HepG2 (cell line): ENCODE measurements around the gene RAB43. TPM values are rescaled to one million over a fixed set of nuclear protein-coding genes. Genes with fewer than 3 reads are reported as not detected.

Experiments
- ATF4 ChIP-seq, 2 experiments: fragments of 450-650 bp in 1 of 2; sonication (generic) in 1 of 2; formaldehyde crosslinking; IDR thresholded peaks; 2 replicates each; pipeline versions ENCODE4 v1.5.0 to v1.8.0; 2020 to 2022; ENCODE audit warnings: mild to moderate bottlenecking in 1 of 2, missing genetic modification reagents in 1 of 2
- ATF5 ChIP-seq: sonication (generic); formaldehyde crosslinking; IDR thresholded peaks from 2 replicates; pipeline ENCODE4 v1.4.0; 2020; ENCODE audit warnings: mild to moderate bottlenecking, low read depth, missing genetic modification reagents
- GATA4 ChIP-seq: sonication (generic); IDR thresholded peaks from 2 replicates; pipeline ENCODE4 v1.6.1; 2016; ENCODE audit warnings: antibody characterized with exemption, low read depth, borderline replicate concordance
- GMEB2 ChIP-seq: IDR thresholded peaks from 2 replicates; pipeline ENCODE4 v1.6.1; 2016; ENCODE audit warnings: missing biosample characterization, missing genetic modification reagents, low read depth
- HOXA3 ChIP-seq: sonication (generic); formaldehyde crosslinking; IDR thresholded peaks from 2 replicates; pipeline ENCODE4 v1.5.0; 2020; ENCODE audit warnings: missing genetic modification reagents
- KLF12 ChIP-seq: sonication (generic); formaldehyde crosslinking; IDR thresholded peaks from 2 replicates; pipeline ENCODE4 v1.4.0; 2020; ENCODE audit warnings: missing genetic modification reagents, borderline replicate concordance
- KLF6 ChIP-seq: IDR thresholded peaks from 2 replicates; pipeline ENCODE4 v1.8.0; 2016; ENCODE audit warnings: missing biosample characterization, missing genetic modification reagents
- POGZ ChIP-seq: sonication (generic); formaldehyde crosslinking; IDR thresholded peaks from 2 replicates; pipeline ENCODE4 v1.4.0; 2020; ENCODE audit warnings: mild to moderate bottlenecking, missing genetic modification reagents
- REST ChIP-seq, 2 experiments: IDR thresholded peaks; 2 replicates each; pipeline ENCODE4 v1.6.1; 2011 to 2012; ENCODE audit warnings: low read length in 2 of 2, borderline replicate concordance in 1 of 2, low read depth in 1 of 2, mild to moderate bottlenecking in 1 of 2, moderate library complexity in 1 of 2
- SNAI1 ChIP-seq: sonication (generic); formaldehyde crosslinking; IDR thresholded peaks from 2 replicates; pipeline ENCODE4 v1.5.0; 2020; ENCODE audit warnings: mild to moderate bottlenecking, missing genetic modification reagents, borderline replicate concordance
- SNAPC4 ChIP-seq: sonication (generic); formaldehyde crosslinking; IDR thresholded peaks from 2 replicates; pipeline ENCODE4 v1.4.0; 2020; ENCODE audit warnings: mild to moderate bottlenecking, missing genetic modification reagents
- XRCC5 ChIP-seq: fragments of 200-400 bp; formaldehyde crosslinking; optimal IDR thresholded peaks from 2 replicates; pipeline ENCODE3; 2017; ENCODE audit warnings: mild to moderate bottlenecking, low read length
- polyA plus RNA-seq, 8 experiments: library from polyadenylated mRNA; depleted of rRNA in 3 of 8; stranded (reverse) in 7 of 8; unstranded in 1 of 8; fragments of >200 nt; fragmentation: Illumina TruSeq in 4 of 8; extraction: Trizol in 4 of 8; gene quantifications; 2 replicates each; pipeline versions ENCODE4 v1.2.1 to v1.2.3, GENCODE V29; 2011 to 2016; ENCODE audit warnings: low read depth in 4 of 8, missing spikeins in 1 of 8, mixed read lengths in 1 of 8; ENCODE audit not compliant: insufficient read depth in 1 of 8
- total RNA-seq, 5 experiments: library from RNA; depleted of rRNA; stranded (reverse); fragments of >200 nt; fragmentation: Illumina TruSeq; extraction: Trizol; gene quantifications; 2 replicates each; pipeline ENCODE4 v1.2.3, GENCODE V29; 2016; ENCODE audit warnings: low read depth in 1 of 5

The RAB43 gene
- total and polyA plus RNA-seq, 2 of the 13 experiments (the other 11 are each of a cell fraction or from before 2014, with no cell fraction given), result 11.8 to 18.4 TPM

GRCh38 chr3:129120254-129121004, 1.2 kb downstream of the RAB43 start (continued):
- TF ChIP-seq SNAPC4 (CRISPR knock-in tag), result no peak
- no peak for TF ChIP-seq ATF5 (CRISPR knock-in tag)
- TF ChIP-seq HOXA3 (CRISPR knock-in tag), result peak; percentile 28; the same call in 1 of the 2 replicates
- peak; percentile 52; the same call in 1 of the 2 replicates for TF ChIP-seq KLF12 (CRISPR knock-in tag)
- 0 out of 2 replicates have a peak, but pooled peaks have one; percentile 10 for TF ChIP-seq KLF6 (CRISPR knock-in tag)
- peak; percentile 41 for TF ChIP-seq XRCC5
- 0 out of 2 replicates have a peak, but pooled peaks have one; percentile 34 for TF ChIP-seq GATA4
- no peak for TF ChIP-seq REST (IDR thresholded peaks at IDR 0.05; ENCODE audit: borderline replicate concordance in 1 of 2, low read depth in 1 of 2, low read length in 2 of 2)
- TF ChIP-seq GMEB2 (CRISPR knock-in tag), result no peak
- TF ChIP-seq SNAI1 (CRISPR knock-in tag), result no peak
- TF ChIP-seq POGZ (CRISPR knock-in tag), result peak; percentile 27; the same call in 1 of the 2 replicates
- TF ChIP-seq ATF4 (CRISPR knock-in tag; IDR thresholded peaks at IDR 0.05), result no peak
